SU-DHL-6 (cell line): ENCODE measurements around the gene TCAIM.
"Not testable (repeated sequence)": the region's sequence is repeated elsewhere in the genome, so short reads cannot be mapped to it uniquely, and the experiment has no call there.

Source experiments
- H2AFZ ChIP-seq: fragments of 200-600 bp; sonication (generic); 2 replicates; pipeline ENCODE4 v1.6.1; 2014; ENCODE audit warnings: low read depth, mild to moderate bottlenecking, moderate library complexity, mixed read lengths, antibody characterized with exemption, low read length; ENCODE audit not compliant: severe bottlenecking
- H3F3A ChIP-seq: fragments of 200-600 bp; shearing (Covaris generic); 2 replicates; pipeline ENCODE4 v1.6.0; 2016; ENCODE audit warnings: antibody characterized with exemption, mild to moderate bottlenecking; ENCODE audit not compliant: insufficient read depth
- H3K27ac ChIP-seq: fragments of 200-600 bp; sonication (generic); 2 replicates; pipeline ENCODE4 v1.5.1; 2016; ENCODE audit warnings: low read depth, mild to moderate bottlenecking, low read length, moderate library complexity, mixed read lengths
- H3K27me3 ChIP-seq: fragments of 200-600 bp; sonication (generic), shearing (Covaris generic); 2 replicates; pipeline ENCODE4 v1.6.0; 2014; ENCODE audit warnings: mild to moderate bottlenecking, low read length
- H3K36me3 ChIP-seq: fragments of 200-600 bp; sonication (generic); 2 replicates; pipeline ENCODE4 v1.6.1; 2014; ENCODE audit warnings: mild to moderate bottlenecking, low read length, mixed read lengths
- H3K4me2 ChIP-seq: fragments of 300-600, 200-600 bp; shearing (Covaris generic), sonication (generic); 2 replicates; pipeline ENCODE4 v1.6.0; 2014; ENCODE audit warnings: low read length, low read depth, mild to moderate bottlenecking; ENCODE audit not compliant: poor library complexity, severe bottlenecking
- H3K4me3 ChIP-seq: fragments of 200-600 bp; sonication (generic); 2 replicates; pipeline ENCODE4 v1.5.1; 2014; ENCODE audit warnings: antibody characterized with exemption, low read length, mild to moderate bottlenecking, mixed read lengths; ENCODE audit not compliant: insufficient read depth, poor library complexity, severe bottlenecking
- H3K79me2 ChIP-seq: fragments of 200-600 bp; sonication (generic); 2 replicates; pipeline ENCODE4 v1.6.1; 2014; ENCODE audit warnings: mild to moderate bottlenecking, low read length, moderate library complexity; ENCODE audit not compliant: insufficient read depth
- H3K9ac ChIP-seq: fragments of 200-600 bp; sonication (generic); 2 replicates; pipeline ENCODE4 v1.7.0; 2014; ENCODE audit warnings: mild to moderate bottlenecking, low read length
- H3K9me2 ChIP-seq: fragments of 200-600 bp; sonication (generic); replicated peaks from 2 replicates; pipeline ENCODE4 v1.6.1; 2014; ENCODE audit warnings: low read length; ENCODE audit not compliant: insufficient read depth
- H3K9me3 ChIP-seq: fragments of 200-600 bp; sonication (generic); 2 replicates; pipeline ENCODE4 v1.6.1; 2014; ENCODE audit warnings: low read length, mixed read lengths; ENCODE audit not compliant: insufficient read depth
- H4K20me1 ChIP-seq: fragments of 200-600 bp; sonication (generic); 2 replicates; pipeline ENCODE4 v1.6.1; 2014; ENCODE audit warnings: low read depth, mild to moderate bottlenecking, antibody characterized with exemption, low read length, moderate library complexity, mixed read lengths
- CTCF ChIP-seq: fragments of 200-600 bp; sonication (generic); IDR thresholded peaks from one replicate; pipeline ENCODE4 v1.5.1; 2017; ENCODE audit warnings: antibody characterized with exemption, mild to moderate bottlenecking, low read length, moderate library complexity; ENCODE audit not compliant: insufficient read depth, poor library complexity, severe bottlenecking
- EZH2phosphoT487 ChIP-seq: fragments of 200-600 bp; sonication (generic), shearing (Covaris generic); conservative IDR thresholded peaks from 2 replicates; pipeline ENCODE4 v1.6.1; 2018; ENCODE audit warnings: mild to moderate bottlenecking, antibody characterized with exemption, low read length, moderate library complexity, mixed read lengths

Gene TCAIM

GRCh38 chr3:44415421-44415820 lies 76.9 kb downstream of the TCAIM start:
- no peak for TF ChIP-seq CTCF
- TF ChIP-seq EZH2phosphoT487: no peak
- no peaks in the 10 kb centered on the region for H4K20me1 ChIP-seq
- no peak overlapping the region for H3K27ac ChIP-seq
- H3K9me2 ChIP-seq: no peaks in the 10 kb centered on the region
- H3K79me2 ChIP-seq: no peaks in the 10 kb centered on the region
- H3K4me2 ChIP-seq: no peak overlapping the region
- H3K9me3 ChIP-seq: no peaks in the 10 kb centered on the region
- H3K4me3 ChIP-seq: no peak overlapping the region
- no peaks in the 10 kb centered on the region for H3K27me3 ChIP-seq
- no peaks in the 10 kb centered on the region for H3F3A ChIP-seq
- H3K9ac ChIP-seq: no peak overlapping the region
- H3K36me3 ChIP-seq: no peaks in the 10 kb centered on the region
- H2AFZ ChIP-seq: no peak overlapping the region

GRCh38 chr3:44416031-44417030 lies 77.8 kb downstream of the TCAIM start:
- H3K4me2 ChIP-seq: no peak overlapping the region
- H3K27me3 ChIP-seq: no peaks in the 10 kb centered on the region
- no peaks in the 10 kb centered on the region for H3K9me2 ChIP-seq
- no peak for TF ChIP-seq CTCF
- TF ChIP-seq EZH2phosphoT487: no peak
- no peaks in the 10 kb centered on the region for H3F3A ChIP-seq
- no peaks in the 10 kb centered on the region for H3K79me2 ChIP-seq
- H3K36me3 ChIP-seq: no peaks in the 10 kb centered on the region
- H3K9me3 ChIP-seq: no peaks in the 10 kb centered on the region
- H3K27ac ChIP-seq: no peak overlapping the region
- no peak overlapping the region for H3K4me3 ChIP-seq
- H4K20me1 ChIP-seq: no peaks in the 10 kb centered on the region
- H3K9ac ChIP-seq: no peak overlapping the region
- no peak overlapping the region for H2AFZ ChIP-seq

GRCh38 chr3:44418118-44418517 lies 79.6 kb downstream of the TCAIM start:
- not testable (repeated sequence) for H3K9ac ChIP-seq

GRCh38 chr3:44418549-44418948 lies 80.0 kb downstream of the TCAIM start:
- no peaks in the 10 kb centered on the region for H4K20me1 ChIP-seq
- H3K27ac ChIP-seq: no peak overlapping the region
- H3K9me2 ChIP-seq: no peaks in the 10 kb centered on the region
- H3K36me3 ChIP-seq: no peaks in the 10 kb centered on the region
- no peak overlapping the region for H3K9ac ChIP-seq
- no peak overlapping the region for H3K4me3 ChIP-seq
- no peaks in the 10 kb centered on the region for H3F3A ChIP-seq
- no peaks in the 10 kb centered on the region for H3K9me3 ChIP-seq
- no peak overlapping the region for H3K4me2 ChIP-seq
- no peaks in the 10 kb centered on the region for H3K79me2 ChIP-seq
- no peak overlapping the region for H2AFZ ChIP-seq
- TF ChIP-seq EZH2phosphoT487 (no peak), CTCF (no peak)
- H3K27me3 ChIP-seq: no peaks in the 10 kb centered on the region

More at GRCh38 chr3:44418118-44418517, 79.6 kb downstream of the TCAIM start:
- not testable (repeated sequence) for H3K9me3 ChIP-seq, H3K36me3 ChIP-seq, H3K4me3 ChIP-seq, H3K9me2 ChIP-seq, H3K27ac ChIP-seq, H2AFZ ChIP-seq, H3F3A ChIP-seq, H4K20me1 ChIP-seq, H3K4me2 ChIP-seq, H3K27me3 ChIP-seq, H3K79me2 ChIP-seq
